ENCODE data around the gene KCNJ8.

- no peak for TF ChIP-seq CTCF (IDR thresholded peaks at IDR 0.05; ENCODE audit: insufficient read depth, low read length)
- TF ChIP-seq POLR2AphosphoS5 (IDR thresholded peaks at IDR 0.05; ENCODE audit: low read depth), result no peak
- no peak for TF ChIP-seq GABPA (IDR thresholded peaks at IDR 0.05; ENCODE audit: low read depth)
- no peak for TF ChIP-seq SPI1 (IDR thresholded peaks at IDR 0.05; ENCODE audit: borderline replicate concordance, low read depth)
- TF ChIP-seq REST (IDR thresholded peaks at IDR 0.05; ENCODE audit: insufficient replicate concordance, low read depth), result no peak
Measured at GRCh38 chr12:21815306-21816062, 41.0 kb upstream of the KCNJ8 start.

Data from HL-60 (cell line).